GM18498 (cell line): ENCODE results near the gene RERE.

ENCODE experiments used
- ATAC-seq: cut with Tn5 transposase; IDR thresholded peaks from one replicate; pipeline ENCODE4 v1.9.1; 2021; ENCODE audit warnings: mild to moderate bottlenecking, moderate library complexity; ENCODE audit not compliant: unreplicated experiment

Gene RERE

DNA sequence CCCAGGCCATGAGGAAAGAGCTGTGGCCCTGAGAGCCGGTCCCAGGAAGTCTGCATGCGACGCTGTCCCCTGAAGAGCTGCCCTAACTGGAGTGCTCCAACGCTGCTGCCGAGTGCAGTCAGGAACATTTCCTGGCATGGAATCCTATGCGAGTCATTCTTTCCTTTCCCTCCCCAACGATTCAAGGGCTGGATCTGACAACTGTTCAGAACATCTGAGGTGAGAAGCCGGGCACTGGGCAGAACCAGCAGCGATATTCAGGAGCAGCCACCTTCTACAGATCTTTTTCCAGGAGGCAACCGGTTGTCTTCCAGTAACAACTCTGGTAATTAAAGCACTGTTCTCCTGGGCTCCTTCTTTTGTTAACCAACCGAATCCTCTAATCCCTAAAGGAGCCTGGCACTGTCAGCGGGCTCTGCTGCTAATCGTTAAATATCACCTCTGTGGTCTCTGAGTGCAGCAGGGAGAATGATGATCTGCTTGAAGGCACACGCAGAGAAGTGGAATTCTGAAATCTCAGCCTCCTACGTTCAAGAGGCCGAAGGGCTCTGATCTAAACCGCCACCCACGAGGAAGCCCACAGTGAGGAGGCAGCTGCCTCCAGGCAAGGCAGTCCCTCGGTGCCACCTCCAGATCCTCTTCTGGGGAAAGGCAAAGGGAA is 443.7 kb downstream of the RERE start:
- no peak for ATAC-seq

DNA sequence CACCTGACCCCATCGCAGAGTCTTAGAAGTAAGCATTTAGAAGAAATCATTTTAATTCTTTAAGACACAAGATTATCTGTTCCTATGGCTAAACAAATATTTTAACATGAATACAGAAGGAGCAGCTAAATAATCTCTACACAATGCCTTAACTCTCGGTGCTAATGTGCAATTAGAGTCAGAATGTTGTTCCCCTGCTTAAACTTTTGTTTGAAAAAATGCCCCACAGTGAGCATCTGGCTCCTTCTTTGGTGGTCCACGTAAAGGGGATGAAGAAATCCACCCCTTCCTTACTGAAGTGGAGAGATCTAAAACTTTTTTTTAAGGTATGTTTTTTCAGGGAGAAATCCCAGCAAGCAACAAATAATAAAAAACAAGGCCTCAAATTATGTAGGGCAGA is 444.3 kb downstream of the RERE start:
- no peak for ATAC-seq

DNA sequence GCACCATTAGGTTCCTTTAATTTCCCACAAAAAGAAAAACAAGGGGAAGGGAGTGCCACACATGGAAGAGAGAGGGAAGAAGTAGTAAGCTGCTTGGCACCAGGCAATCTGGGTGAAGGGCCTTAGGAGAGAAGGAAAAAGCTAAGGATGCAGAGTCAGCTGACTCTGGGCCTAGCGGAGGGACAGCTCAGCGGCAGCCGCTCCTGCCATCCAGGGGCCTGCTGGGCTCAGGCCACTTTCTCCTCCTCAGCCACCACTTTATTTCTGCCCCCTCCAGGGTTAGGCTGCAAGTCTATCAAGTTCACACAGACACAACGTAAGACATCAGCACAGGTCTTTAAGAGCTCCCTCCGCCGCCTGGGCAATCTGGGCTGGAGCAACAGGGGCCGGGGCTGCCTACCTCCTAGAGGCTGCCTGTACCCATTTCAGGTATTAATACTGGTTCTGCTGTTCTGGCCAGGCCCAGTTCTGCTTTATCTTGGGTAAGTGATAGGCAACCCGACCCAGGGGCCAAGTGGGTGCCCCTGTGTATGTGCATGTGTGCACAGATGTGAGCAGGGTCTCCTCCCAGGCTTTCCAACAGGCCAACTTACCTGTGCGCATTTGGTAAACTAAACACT is 446.0 kb downstream of the RERE start:
- no peak for ATAC-seq

DNA sequence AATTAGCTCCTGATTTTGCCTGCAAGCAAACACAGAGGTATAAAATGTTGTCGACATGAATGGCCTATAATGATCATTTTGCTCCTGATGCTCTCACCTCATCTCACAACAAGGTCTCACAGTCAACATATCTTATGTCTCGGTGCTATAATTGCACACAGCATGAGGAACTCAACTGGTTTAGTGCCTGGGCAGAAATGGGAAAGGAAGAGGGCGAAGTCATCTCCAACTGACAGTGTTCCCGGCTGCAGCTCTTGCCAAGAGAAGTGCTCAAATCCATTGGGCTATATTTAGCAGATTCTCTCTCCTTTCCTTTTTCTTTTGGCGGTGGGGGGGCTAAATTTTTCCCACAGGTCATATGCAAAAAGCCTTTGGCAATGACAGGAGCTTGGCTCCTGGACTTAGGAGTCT is 446.5 kb downstream of the RERE start:
- no peak for ATAC-seq

DNA sequence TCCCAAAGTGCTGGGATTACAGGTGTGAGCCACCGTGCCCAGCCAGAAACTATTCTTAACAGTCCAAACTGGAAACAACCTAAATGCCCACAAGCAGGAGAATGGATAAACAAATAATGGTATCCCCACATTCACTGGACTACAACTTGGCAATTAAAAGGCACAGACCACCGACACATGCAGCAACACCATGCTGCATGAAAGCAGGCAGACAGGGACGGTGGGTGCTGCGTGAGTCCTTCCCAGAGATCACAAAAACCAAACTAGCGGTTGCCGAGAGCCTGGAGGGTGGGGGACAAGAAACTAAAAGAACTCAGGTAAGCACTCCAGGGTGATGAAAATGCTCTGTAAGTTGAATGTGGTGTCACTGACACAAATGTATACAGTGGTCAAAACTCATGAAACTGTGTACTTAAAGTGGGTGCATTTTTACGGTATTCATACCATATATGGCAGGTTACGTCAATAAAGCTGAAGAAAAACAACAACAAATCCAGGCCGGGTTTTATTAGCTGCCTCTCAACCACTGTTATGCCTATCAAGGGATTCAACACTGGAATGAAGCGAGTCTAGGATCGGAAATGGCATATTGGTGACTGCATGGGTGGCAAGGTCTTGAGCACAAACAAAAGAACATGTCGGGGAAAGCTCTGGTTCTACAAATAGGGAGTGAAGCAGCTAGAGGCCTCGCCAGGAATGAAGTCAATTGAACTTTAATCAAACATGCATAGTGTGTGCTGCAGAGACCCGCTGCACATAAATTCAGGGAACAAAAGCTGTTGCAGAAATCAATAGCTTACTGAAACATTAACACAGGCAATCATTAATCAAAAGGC is 447.2 kb downstream of the RERE start:
- no peak for ATAC-seq

DNA sequence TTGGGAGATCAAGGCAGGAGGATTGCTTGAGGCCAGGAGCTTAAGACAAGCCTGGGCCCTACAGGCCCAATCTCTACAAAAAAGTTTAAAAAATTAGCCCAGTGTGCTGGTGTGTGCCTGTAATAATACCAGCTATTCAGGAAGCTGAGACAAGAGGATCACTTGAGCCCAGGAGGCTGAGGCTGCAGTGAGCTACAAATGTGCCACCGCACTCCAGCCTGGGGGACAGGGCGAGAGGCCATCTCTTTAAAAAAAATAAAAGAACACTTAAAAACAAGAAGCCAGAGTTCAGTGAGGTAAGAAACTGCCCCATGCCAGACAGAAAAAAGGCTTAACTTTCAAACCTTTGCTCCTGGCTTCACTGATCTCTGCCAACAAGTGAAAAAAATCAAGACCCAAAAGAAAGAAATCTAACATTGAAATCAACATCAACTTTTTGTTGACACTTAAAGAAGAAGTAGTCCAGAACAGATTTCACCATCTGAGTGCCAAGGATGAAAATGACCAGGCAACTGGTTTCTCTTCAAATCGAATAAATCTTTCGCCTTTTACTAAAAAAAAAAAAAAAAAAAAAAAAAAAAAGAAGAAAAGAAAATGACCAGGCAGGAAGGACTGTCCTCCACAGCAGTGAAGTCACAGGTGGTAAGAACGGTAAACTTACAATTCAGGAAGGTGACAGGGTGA is 448.3 kb downstream of the RERE start:
- ATAC-seq = no peak

DNA sequence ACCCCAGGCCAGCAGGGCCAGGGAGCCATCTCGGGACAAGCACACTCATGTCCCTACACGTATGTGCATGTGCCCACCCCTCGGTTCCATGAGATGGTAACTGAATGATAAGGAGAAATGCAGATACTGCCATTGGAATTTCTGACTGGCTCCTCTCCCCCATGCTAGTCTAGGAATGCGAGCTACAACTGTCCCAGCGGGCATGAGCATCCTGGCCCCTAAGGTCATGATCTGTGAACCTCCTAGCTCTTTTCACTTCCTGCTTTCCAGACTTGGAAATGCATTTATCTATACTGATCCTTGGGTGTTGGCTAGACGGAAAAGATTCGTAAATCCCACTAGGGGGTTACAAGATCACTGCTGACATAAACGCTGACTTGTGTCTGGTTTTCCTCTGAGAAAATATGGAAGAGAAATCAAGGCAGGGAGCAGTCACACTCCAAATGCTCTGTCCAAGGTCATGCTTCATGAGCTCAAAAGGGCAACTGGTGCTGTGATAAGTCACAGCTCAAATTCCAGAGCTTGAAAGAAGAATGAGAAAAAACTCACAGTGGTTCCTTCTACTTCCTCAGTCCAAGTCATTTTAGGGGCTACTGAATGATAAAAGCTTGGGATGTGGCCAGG is 449.8 kb downstream of the RERE start:
- no peak for ATAC-seq

DNA sequence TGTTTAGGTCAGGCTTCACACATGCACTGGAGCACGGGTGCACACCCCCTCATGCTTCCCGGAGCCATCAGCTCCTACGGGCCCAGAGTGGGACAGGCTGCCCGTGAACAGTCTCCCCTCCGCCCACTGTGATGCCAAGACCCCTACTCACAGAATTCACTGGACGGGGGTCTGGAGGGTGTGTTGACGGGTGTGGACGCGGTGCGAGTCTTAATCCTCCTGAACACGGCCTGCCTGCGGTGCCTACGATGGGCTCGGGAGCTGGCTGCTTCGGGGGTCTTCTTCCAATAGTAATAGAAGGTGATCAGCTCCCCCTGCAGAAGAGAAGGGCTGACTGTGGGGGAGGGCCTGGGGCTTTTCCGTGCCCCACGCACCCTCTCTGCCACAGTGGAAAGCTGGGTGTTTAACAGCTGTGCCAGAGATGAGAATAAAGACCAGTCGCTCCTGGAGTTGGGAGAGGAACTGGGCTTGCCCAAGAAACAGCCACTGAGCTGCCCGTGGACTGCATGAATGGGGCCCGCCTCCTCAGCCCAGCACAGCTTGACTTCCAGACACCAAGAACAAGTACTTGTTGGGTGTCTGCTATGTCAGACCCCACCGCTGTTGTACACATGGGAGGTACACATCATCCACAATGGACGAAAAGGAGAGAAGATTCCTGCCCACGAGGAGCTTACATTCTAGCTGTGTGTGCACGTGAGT is 451.6 kb downstream of the RERE start:
- ATAC-seq = no peak

DNA sequence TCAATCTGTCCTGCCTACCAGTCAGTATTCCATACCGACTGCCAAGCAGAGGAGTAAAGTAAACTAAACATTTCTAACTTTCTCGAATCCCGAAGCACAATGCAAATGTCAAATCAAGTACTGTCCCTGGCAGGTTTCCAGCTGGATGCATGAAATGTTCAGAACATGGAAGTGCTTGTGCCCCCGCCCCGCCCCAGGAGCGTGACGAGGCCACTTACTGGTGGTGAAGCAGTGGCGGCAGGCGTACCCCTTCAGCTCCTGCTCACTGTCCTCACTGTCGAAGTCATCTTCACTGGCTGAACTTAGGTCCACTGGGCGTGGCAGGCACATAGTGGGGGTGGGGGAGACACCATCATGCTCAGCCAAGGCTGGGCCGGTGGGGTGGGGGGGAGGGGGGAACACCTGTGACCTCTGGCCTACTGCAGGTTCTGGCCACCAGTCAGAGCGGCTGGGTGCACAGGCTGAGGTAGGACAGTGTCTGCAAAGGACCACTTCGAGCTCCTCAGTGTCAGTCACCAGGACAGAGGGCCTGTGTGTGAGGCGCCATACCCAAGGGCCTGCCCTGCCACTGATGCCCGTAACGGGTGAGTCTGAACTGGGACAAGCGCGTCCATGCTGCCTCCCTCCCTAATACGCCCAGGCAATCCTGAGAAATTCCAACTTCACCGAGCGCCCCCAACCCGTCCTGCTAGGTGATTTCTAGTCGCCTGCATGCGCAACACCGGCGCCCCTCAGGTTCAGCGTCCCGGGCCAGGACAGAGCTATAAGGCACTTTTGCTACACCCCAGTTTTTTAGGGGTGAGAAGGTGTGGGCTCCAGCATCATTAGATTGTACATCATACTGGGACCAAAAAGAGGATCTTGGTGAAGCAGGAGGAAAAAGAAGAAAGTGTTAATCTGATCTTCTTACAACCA is 452.7 kb downstream of the RERE start:
- no peak for ATAC-seq

DNA sequence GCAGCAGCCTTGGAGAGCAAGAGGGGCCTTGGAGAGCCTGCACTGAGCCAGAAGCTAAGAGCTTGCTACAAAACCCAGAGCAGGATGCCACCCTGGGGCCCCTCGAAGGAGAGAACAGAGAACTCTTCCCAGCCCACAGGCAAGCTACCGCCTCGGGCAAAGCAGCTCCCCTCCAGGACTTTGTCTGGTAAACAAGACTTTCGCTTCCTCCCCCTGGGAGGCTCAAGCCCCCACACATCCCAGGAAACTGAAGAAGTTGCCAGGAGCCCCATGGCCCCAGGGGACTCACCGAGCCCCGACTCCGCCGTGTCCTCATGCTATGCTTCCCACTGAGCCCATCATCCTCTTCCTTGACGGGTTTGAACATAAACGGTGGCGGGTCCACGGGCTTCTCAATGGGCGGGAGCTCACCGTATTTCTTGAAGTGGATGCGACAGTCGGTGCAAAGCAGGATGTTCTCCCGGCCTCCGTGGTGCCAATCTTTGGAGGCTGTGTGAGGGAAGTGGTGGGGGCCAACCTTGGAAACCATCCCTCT is 453.6 kb downstream of the RERE start:
- no peak for ATAC-seq

DNA sequence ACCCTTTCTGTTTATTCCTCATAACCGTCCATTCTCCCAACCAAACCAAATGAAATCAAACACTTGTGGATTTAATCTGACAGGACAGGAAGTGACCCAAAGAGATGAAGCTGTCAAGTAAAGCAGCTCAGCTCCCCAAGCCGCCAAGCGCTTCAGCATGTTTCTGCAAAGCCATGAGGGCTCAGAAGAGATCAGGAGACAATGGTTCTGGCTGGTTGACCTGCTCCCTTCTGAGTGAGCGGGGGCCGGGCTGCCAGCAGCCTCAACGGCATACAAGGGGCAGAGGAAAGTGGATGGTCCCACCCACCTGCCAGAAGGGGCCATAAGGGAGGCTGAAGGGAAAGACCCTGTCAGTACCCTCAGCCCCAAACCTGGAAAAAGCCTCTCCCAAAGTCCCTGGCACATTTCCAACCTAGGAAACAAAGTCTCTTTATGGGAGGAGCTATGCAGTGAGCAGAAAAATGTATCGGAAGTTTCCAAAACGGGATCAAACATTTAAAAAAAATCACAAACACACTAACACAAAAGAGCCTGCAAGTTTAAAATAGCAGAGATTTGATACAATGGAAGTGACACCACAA is 454.2 kb downstream of the RERE start:
- ATAC-seq = no peak

DNA sequence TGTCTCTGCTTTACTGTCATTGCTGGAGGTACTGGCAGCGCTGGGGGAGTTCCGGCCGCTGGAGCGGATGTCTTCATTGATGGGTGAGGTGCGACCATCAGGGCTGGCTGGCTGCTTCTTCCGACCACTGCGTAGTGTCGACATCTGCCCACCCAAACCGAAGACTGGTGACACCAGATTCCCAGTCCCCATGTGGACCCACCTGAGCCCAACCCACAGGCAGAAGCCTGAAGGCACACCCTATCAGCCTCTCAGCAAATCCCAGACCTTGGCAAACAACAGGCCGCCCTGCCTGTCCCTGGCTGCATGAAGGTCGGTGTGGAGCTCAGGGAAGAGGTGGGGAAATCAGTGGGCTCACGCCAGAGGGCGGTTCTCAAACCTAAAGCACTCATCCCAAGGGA is 454.7 kb downstream of the RERE start:
- ATAC-seq = no peak

DNA sequence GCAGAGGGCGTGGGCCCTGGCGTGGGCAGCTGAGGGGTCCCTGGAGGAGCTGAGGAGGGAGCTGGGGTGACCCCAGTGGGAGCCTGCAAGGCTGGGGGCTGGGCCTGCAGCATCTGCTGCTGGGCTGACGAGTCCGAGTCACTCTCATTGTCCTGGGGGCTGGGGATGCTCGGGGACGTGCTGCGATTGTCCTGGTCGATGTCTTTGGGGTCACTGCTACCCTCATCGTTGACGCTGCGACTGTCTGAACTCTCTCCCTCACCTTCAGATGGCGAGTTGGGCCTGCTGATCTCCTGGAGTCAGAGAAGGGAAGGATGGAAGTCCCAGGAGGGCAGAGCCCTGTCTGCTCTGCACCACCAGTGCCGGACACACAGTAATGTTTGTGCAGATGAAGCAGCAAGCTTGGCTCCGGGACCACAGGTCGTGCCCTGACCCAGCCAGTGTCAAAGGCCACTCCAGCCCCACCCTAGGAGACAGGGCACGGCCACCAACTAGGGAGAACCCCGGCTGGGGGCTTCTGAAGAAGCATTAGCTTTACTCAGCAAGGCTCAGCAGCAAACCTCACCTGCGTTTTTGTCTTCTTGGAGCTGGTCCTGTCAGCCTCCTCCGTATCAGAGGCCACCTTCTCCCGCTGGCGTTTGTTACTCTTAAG is 456.1 kb downstream of the RERE start:
- no peak for ATAC-seq

DNA sequence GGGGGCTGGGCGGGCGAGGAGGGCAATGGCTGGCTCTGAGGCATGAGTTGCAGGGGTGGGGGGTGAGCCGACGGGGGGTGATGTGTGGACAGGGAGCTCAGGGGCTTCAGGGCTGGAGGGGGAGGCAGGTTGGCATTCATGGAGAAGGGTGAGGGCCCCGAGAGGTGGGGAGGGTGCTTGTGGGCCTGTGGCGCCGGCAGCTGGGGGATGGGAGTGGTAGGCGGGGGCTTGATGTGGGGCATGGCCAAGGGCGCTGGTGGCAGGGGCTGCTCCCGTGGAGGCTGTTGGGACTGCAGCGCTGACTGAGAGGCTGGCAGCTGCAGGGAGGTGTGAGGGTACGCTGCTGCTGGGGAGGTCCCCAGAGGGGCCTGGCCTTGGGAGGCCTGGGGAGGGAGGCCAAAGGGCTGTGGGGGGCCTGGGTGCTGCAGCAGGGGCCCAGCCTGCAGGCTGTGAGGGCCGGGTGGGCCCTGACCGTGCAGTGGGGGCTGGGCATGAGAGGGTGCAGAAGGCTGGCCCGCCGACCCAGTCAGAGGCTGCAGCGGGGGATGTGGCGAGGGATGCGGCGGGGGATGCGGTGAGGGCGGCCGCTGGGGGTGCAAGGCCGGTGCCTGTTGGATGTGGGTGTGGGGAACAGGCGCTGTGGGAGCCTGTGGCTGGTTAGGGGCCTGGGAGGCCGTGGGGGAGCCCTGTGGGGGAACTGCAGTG is 456.8 kb downstream of the RERE start:
- ATAC-seq = no peak

DNA sequence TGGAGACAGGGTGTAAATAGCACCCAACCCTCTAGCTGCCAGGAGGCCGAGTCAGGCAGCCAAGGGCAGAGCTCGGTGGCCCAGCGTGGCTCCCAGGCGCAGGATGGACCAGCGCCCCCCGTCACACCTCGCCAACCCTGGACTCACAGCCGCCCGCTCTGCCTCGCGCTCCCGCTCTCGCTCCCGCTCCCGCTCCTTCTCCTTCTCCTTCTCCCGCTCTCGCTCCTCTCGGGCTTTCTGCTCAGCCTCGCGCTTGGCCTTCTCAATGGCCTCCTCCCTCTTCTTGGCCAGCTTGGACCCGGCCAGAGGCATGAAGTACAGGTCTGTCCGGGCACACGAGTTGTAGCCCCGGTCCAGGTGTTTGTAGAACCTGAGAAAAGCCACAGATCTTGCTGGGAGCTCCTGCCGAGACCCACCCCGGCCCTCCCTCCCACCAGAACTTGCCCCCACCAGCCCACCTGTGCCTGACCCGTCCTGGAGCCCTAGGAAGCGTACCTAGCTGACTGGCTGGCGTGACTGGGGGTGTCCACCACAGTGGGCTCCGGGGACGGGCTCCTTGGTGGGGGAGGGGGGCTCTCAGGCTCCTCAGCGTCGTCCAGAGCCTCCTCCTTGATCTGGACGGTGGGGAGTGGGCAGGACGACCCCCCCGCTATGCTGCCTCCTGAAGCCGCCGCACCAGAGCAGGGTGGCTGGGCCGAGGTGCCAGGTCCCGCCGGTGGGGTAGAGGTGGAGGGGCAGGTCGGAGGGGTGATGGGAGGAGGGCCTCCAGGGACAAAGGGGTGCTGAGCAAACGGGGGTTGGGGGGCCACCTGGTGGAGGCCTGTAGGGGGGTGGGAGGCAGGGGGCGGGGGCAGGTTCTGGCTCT is 457.6 kb downstream of the RERE start:
- ATAC-seq = no peak

DNA sequence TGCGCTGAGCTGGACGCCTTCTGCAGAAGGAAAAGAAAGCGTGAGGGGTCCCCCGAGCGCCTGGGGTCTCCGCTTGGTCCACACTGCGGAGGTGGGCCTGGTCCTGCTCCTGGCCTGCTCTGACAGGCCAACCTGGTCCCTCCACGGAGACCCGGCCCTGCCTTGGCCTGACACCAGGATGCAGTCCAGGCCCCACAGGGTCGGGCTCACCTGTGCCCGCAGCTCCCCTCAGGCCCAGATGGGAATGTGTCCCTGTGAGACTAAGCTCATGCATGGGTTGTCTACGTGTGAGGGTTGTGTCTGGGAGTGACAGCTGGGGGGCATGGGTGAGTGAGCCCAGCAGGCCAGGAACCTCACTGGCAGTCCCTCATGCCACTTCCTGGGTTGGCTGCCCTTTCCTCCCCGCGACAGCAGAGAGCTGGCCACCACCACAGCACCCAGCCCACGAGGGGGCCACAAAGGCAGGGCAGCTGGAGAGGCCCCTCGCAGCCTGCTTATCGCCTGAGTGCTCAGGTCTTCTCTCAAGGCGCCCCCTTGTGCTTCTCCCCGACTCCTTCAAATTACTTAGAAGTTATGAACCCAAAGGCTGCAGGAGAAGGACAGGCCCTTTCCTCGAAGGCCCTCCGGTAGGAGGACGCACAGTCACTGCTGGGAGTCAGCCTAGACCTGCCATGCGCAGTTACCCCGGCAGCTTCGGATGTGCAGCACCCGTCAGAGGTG is 458.4 kb downstream of the RERE start:
- ATAC-seq = no peak
